Bronchial epithelial cell (primary cell): ENCODE results near the gene FAM3A. TPM values are rescaled to one million over a fixed set of nuclear protein-coding genes. Genes with fewer than 3 reads are reported as not detected.

ENCODE experiments used
- DNase-seq: peaks from one replicate; pipeline ENCODE4 v3.0.0-alpha.2; 2010; ENCODE audit warnings: low read depth
- FAIRE-seq: peaks from 2 replicates; lab custom pipeline; 2011; peaks lifted over from hg19 to GRCh38; lab: Jason Lieb, UNC
- H3K27me3 ChIP-seq: 2 replicates; pipeline ENCODE4 v1.5.1; 2011; ENCODE audit warnings: low read length; ENCODE audit not compliant: control insufficient read depth, insufficient read depth
- H3K36me3 ChIP-seq: 2 replicates; pipeline ENCODE4 v1.5.1; 2011; ENCODE audit warnings: low read length; ENCODE audit not compliant: control insufficient read depth, insufficient read depth
- H3K4me3 ChIP-seq: 2 replicates; pipeline ENCODE4 v1.5.1; 2011; ENCODE audit warnings: mild to moderate bottlenecking, low read depth, low read length, control low read depth
- CTCF ChIP-seq: IDR thresholded peaks from 2 replicates; pipeline ENCODE4 v1.5.1; 2011; ENCODE audit warnings: mild to moderate bottlenecking, moderate library complexity, low read length, control low read depth, inconsistent platforms; ENCODE audit not compliant: insufficient read depth, severe bottlenecking
- total RNA-seq: library from RNA; depleted of rRNA; stranded (reverse); fragments of >200 nt; gene quantifications from 2 replicates; pipeline ENCODE4 v1.2.1, GENCODE V29; 2014

Gene FAM3A
- total RNA-seq, 1 donor from 2014 or later = 33.2 TPM

GRCh38 chrX:154490021-154490413 lies 26.0 kb downstream of the FAM3A start:
- no peaks in the 10 kb centered on the region for H3K27me3 ChIP-seq
- H3K36me3 ChIP-seq = peaks cover 8% of the 10 kb centered on the region
- peak overlapping the region; percentile 52 for H3K4me3 ChIP-seq
- FAIRE-seq = no peak
- peak; percentile 26 for DNase-seq
- no peak for TF ChIP-seq CTCF

GRCh38 chrX:154489182-154489581 lies 26.9 kb downstream of the FAM3A start:
- no peaks in the 10 kb centered on the region for H3K27me3 ChIP-seq
- FAIRE-seq (no peak), DNase-seq (no peak)
- H3K4me3 ChIP-seq = peak overlapping the region; percentile 52
- peaks cover 8% of the 10 kb centered on the region for H3K36me3 ChIP-seq
- no peak for TF ChIP-seq CTCF

DNA sequence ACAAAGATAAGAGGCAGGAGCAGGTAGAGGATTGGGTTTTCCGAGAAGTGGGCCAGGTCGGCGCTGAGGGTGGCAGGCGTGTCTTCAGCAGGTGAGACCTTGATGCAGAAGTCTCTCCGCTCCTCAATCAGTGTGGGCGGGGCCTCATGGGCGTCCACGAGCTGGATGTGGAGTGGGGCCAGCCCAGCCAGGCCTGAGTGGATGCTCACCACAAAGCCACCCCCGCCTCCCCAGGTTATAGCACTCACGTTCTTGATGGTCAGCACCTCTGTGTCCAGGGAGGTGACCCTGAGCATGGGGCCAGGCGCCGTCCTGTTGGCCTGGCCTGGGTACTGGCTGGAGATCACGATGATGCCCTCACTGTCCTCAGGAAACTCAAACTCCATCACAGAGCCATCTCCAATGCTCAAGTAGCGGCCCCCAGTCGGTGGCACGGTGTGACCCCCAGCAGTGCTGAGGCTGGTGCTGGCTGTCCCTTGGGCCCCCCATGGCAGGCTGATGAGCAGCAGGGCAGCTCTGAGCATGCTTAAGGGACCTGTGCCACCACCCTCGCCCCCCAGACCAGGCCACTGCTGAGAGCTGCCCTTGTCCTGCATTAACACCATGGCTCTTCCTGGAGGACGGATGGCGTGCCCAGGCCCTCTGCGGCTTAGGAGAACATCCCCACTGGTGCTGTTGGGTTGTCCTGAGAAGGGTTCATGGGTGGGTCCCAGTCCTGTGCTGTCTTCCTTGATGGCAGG lies 27.5 kb downstream of the FAM3A start:
- DNase-seq (no peak), FAIRE-seq (no peak)
- Histone ChIP-seq H3K4me3 (no peak overlapping the region), H3K27me3 (no peaks in the 10 kb centered on the region), H3K36me3 (peaks cover 8% of the 10 kb centered on the region)
- TF ChIP-seq CTCF = no peak

GRCh38 chrX:154487518-154488290 lies 28.3 kb downstream of the FAM3A start:
- no peak overlapping the region for H3K4me3 ChIP-seq
- H3K36me3 ChIP-seq = peaks cover 8% of the 10 kb centered on the region
- no peaks in the 10 kb centered on the region for H3K27me3 ChIP-seq
- DNase-seq (no peak), FAIRE-seq (no peak)
- TF ChIP-seq CTCF = no peak

DNA sequence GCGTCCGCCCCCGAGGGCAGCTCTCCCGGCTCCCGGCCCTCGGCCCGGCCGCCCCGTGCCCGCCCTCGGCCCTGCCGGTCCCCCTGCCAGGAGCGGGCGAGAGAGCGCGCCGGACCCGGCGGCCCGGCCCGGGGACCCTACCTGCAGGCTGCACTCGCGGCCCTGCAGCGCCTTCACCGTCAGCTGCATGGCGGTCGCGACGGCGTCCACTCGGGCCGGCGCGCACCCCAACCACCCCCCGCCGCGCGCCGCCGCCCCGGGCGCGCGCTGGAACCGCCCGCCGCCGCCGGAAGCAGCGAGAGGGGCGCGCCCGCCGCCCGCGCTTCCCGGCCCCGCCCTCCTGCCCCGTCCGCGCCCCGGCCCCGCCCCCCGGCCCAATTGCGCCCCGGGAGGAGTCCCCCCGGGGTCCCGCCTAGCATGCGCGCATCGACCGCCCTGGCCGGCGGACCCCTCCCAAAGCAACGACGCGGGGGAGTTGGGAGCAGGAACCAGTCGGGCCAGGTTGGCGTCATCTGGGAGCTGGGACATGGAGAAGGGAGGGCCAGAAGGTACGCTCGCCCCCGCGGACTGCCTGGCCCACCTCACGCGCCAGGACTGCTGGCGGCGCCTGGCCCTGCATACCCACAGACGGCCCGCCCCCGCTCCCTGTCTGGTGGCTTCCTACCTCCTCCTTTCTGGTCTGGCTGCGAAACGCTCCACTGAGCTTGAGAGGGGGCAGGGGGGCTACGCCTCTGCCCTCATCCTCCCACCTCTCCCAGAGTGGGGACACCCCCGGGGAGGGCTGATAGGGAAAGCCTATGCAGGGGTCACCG lies 29.4 kb downstream of the FAM3A start, which contains the start of gene UBL4A:
Gene UBL4A (minus strand): TSS at position 220 of the 812 bp plus-strand sequence. CDS start 31 bp downstream, at position 189.
- no peak for TF ChIP-seq CTCF

More for the DNA sequence above, 29.4 kb downstream of the FAM3A start, which contains the start of gene UBL4A:
- no peaks in the 10 kb centered on the region for H3K27me3 ChIP-seq
- DNase-seq = peak; percentile 51
- no peak for FAIRE-seq
- peak within 1 kb of the TSS; percentile 54 for H3K4me3 ChIP-seq
- H3K36me3 ChIP-seq = peaks cover 8% of the 10 kb centered on the region
